Stimulated activated CD4-positive, alpha-beta T cell treated with anti-CD3 and anti-CD28 coated beads, Interleukin-2, amount 100 ng/mL, for 24 hours (primary cell): ENCODE measurements around the gene ELAC2.
A peak's percentile ranks its signal among the peaks of the same experiment; 100 is the strongest.

Experiments used
- DNase-seq, 2 donors: peaks; one replicate each; pipeline ENCODE4 v3.0.0-alpha.2; 2020

Gene ELAC2

GRCh38 chr17:13017655-13018459 is at the start of gene ELAC2:
TSS of gene ELAC2 (minus strand) at chr17:13018027. CDS start at chr17:13017947, 80 bp downstream.
- peak; percentile 96 to 97 for DNase-seq

DNA sequence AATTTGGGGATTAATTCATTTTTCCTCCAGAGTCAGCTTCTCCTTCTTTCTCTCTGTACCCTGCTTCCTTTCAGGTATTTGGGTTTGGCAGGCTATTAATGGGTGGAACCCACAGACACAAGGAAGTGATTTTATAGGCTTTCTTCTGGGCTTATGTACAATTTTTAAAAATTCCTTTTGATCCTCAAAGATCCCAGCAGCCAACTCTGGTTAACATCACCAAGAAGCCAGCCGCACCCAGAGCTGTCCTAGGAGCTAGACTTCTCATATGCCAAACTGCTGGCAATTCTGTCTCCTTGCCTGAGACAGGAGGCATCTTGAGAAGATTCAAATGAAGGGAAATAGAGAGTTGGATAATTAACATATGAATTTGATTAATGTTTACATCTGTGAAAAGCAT is 47.2 kb upstream of the ELAC2 start:
- DNase-seq = no peak

DNA sequence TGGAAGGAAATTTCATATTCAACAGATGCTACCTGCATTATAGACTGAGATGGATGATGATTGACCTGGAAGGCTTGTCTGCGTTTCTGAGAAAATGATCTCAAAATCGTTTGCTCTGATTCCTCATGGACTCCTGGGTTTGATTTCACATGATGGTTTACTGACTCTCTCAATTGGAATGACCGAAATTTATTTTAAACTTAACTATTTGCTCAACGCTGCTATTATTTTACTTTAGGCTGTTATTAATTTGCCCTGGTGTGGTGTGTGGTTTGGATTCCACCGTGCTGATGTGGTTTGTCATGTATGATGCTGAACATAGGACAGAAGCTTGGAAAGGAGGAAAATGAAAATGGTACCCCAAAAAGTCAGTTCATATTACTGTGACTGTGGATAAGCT is 37.3 kb upstream of the ELAC2 start:
- no peak for DNase-seq

GRCh38 chr17:13054666-13055065 is 36.8 kb upstream of the ELAC2 start:
- DNase-seq = no peak

DNA sequence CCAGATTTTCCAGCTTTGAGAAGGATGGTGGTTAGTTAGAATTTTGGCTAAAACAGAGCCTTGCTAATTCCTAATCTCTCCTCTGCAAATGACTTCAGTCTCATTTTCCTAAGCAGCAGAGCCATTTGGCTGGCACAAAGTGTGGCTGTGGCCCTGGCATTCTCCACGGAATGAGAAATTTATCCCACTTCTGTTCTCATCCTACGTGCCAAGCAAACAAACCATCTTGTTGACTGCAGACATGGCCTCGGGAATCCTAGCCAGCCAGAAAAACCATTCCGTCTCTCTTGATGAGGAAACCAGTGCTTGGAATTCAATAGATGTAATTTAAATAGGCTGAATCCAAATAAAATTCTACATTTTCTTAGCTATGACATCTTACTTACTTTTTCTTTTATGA is 34.1 kb upstream of the ELAC2 start:
- no peak for DNase-seq

DNA sequence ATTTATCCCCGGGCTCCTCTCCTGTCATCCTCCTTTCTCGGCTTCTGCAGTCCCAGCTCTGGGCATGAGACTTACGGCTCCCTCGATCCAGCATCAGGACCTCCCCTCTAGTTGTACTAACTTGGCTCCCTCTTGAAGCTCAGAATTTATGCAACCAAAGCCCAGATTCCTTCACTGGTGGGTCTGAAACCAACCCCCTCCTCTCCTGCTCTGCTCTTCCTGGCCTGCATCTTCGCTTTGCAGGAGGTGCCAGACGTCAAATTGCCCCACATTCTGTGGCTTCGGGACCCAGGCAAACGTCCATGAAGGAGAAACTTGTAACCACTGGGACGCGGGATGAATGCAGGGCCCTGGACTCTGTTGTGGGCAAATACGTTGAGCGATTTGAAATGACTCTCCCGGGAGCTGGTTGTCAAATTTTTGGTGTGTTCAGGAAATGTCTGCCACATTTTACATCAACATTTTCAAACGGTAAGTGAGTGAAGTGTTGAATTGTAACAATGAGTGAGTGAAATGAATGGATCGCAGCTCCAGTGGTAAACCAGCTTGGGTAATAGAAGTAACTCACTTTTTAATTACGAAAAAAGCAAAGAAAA is 29.3 kb upstream of the ELAC2 start:
- no peak for DNase-seq

DNA sequence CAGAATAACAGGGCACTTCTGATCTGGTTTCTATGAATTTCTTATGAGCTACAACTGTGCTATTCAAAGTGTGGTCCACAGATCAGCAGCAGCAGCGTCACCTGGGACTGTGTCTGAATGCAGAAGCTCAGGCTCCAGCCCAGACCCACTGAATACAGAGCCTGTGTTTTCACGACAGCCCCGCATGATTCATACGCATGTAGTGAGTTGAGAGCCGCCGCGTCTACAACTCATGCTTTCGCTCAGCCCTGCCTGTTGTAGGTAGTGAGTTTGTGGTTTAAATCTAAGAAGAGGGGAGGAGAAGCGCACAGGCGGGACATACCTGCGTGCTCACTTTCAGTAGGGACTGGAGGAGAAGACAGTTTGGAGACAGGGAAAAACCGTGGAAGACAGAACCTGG is 28.5 kb upstream of the ELAC2 start:
- no peak for DNase-seq

DNA sequence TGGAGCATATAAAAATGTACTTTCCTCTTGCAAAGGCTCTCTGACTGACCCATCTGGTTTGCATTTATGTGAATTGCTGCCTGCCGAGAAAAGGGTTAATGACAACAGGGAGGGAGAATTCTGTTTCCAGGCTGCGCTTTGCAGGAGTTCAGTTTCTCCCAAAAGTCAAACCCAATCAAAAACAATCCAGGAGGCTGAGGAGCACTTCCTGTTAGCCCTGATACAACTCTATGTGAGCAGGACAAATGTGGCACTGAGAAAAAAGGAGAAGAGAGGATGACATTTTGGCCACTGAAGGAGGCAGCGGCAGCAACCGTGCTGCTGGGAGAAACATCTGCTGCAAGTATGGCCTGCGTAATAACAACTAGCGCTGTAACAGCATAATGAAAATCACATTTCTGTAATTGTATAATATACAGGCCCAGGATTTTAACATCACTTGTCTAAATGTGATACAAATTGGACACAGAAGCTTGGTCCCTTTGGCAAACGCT is 26.8 kb upstream of the ELAC2 start:
- DNase-seq = no peak

GRCh38 chr17:13038931-13039665 is 21.3 kb upstream of the ELAC2 start:
- no peak for DNase-seq

DNA sequence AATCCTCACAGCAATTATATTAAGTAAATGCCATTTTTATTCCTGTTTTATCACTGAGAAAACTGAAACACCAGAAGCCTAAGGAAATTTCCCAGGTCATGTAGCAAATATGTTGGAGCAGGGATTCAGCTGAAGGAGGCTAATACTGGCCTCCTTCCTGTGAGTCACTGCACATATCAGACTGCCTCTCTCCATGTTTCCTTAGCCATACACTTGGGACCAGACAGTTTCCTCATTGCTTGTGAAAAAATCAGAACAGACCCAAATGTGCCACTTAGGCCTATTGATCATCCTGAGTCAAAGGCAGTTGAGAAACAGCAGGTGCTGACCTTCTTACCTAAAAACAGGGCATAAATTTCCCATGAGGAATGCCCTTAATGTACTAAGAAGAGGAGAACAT is 18.9 kb upstream of the ELAC2 start:
- DNase-seq = no peak

GRCh38 chr17:13035420-13035819 is 17.6 kb upstream of the ELAC2 start:
- DNase-seq = no peak

- peak; percentile 49 to 62 for DNase-seq
These were observed 14.0 kb upstream of the ELAC2 start for GRCh38 chr17:13031718-13032350.

DNA sequence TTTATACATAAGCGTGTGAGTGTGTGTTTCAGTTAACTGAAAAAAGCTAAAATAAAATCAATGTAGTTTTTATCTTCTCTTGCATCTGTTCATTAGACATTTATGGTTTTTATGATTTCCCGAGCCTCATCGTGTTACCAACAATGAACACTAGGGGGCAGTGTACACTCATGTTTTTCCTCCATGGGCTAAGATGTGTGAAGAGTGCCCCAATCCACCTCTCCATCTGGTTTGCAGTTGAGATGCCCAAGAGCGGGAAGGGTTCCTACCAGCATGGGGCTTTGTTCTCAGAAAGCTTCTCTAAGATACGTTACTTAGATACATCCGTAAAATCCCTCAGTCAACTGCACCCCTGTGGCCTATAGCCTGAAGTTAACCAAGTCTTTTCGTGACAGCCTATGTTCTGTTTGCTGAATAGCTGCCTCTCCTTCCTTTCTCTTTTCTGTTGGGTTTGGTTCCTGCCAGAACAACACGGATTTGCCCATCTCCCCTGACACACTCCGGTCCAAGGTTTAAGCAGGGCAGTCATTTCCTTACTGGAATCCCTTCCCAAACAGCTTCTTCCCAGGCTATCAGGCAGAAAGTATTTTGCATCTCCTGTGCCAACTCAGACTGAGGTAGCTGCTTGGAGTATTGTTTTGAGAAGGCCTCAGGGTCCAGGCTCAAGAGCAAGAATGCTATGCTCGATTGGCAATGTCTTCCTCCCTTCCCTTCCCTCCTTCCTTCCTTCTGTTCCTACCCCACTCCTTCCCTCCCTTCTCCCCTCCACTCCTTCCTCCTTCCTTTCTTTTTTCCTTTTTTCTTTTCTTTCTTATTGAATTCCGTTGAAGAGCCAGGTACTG is 12.9 kb upstream of the ELAC2 start:
- peak; percentile 34 to 55 for DNase-seq

DNA sequence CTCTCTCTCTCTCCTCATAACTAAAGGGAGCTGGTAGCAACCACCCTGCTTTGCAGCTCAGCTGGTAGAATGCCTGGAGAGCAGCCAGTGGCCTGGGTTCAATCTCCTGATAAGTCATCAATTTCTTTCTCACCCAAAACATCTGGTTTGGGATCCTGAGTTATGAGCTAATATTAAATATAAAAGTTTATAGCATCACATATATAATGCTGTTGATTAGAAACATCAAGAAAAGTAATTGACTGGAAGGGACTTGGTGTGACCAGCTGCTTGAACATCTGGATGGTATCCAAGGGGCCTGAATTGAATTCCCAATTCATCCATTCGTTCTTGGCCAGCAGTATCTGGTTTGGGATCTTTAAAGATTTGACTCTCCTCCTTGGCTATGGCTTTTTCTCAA is 12.2 kb upstream of the ELAC2 start:
- no peak for DNase-seq

GRCh38 chr17:13029340-13029739 is 11.5 kb upstream of the ELAC2 start:
- DNase-seq = no peak

- no peak for DNase-seq
These were observed 9.4 kb upstream of the ELAC2 start for GRCh38 chr17:13027246-13027645.

GRCh38 chr17:13025687-13026086 is 7.9 kb upstream of the ELAC2 start:
- DNase-seq = no peak

DNA sequence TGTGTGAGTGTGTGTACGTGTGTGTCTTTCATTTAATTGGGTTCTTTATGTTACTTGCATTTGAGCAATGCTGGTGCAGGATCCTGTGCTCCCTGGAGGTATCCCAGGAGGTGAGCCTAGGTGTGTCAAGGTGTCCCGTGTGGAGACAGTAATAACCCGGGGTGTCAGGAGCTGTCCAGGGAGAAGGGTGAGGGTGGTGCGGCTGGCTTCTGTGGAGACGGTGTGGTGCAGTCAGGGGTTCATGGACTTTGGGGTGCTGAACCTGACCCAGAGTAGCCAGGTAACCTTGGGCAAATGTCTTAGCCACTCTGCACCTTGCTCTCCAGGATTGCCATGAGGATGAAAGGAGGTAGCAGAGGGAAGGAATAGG is 7.4 kb upstream of the ELAC2 start:
- DNase-seq = no peak

DNA sequence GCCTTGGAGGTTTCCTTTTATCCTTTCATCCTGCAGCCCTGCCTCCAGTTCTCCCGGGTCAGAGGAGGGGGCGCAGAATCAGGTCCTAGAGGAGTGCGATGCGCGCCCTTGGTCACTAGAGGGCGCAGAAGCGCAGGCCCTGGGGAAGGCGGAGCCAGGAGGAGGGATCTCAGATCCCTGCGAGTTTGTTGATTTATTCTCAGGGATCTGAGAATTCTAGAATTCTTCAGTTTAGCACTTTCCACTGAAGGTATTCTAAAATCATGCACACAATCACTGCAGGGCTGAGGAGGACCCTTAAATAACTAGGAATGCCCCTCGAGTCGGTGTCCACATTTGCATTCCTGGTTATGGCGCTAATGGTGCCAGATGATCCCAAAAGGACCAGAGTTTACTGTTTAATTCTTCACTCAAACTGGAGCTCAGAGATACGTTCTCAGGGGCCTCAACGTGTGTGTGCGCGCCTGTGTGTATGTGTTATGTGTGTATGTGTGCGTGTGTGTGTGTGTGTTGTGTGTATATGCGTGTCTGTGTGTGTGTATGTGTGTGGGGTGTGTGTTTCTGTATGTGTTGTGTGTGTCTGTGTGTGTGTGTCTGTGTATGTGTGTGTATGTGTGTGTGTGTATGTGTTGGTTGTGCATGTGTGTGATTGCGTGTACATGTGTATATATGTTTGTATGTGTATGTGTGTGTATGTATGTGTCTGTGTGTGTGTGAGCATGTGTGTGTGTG is 6.9 kb upstream of the ELAC2 start:
- peak; percentile 72 to 74 for DNase-seq

DNA sequence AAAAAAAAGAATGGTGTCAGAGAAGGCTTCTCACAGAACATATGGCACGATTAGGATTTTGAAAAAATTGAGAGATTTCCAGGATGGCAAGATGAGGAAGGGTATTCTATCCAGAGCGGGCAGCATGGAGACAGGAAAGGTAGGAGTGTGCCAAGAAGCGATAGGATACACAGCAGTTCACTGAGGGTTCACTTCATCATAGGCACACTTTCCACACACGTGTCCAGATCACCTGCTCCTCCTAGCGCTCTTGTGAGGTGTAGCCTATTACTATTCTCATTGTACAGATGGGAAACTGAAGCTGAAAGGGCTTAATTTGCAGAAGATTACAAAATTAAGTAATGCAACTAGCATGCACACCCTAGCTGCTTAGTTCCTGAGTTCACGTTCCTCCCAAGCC is 6.2 kb upstream of the ELAC2 start:
- DNase-seq = no peak

GRCh38 chr17:13016881-13017654 is 759 bp downstream of the ELAC2 start:
- no peak for DNase-seq
